HFFc6 (cell line): Measurements from ENCODE around the gene CDK7. TPM values are rescaled to one million over a fixed set of nuclear protein-coding genes. Genes with fewer than 3 reads are reported as not detected.
A peak's percentile ranks its signal among the peaks of the same experiment; 100 is the strongest.
"Not testable (repeated sequence)": the region's sequence is repeated elsewhere in the genome, so short reads cannot be mapped to it uniquely, and the experiment has no call there.

Source experiments
- DNase-seq: peaks from one replicate; pipeline ENCODE4 v3.0.0-alpha.2; 2018
- H3K27ac Mint-ChIP-seq: 2 replicates; pipeline ENCODE4 v1.8.0; 2020; ENCODE audit warnings: mild to moderate bottlenecking, mixed read lengths
- H3K27me3 Mint-ChIP-seq: 2 replicates; pipeline ENCODE4 v1.8.0; 2021; ENCODE audit warnings: mild to moderate bottlenecking, moderate library complexity, mixed read lengths; ENCODE audit not compliant: insufficient read depth
- H3K36me3 Mint-ChIP-seq: 2 replicates; pipeline ENCODE4 v1.8.0; 2021; ENCODE audit warnings: low read depth, mixed read lengths
- H3K4me1 Mint-ChIP-seq: 2 replicates; pipeline ENCODE4 v1.8.0; 2020; ENCODE audit warnings: low read depth, mixed read lengths
- H3K4me3 Mint-ChIP-seq: 2 replicates; pipeline ENCODE4 v1.8.0; 2020; ENCODE audit warnings: mild to moderate bottlenecking, moderate library complexity, mixed read lengths
- H3K9me3 Mint-ChIP-seq: 2 replicates; pipeline ENCODE4 v1.8.0; 2020; ENCODE audit warnings: mild to moderate bottlenecking, mixed read lengths
- total RNA-seq, 6 experiments: library from RNA; stranded (reverse); fragmentation: NEBNext Ultra II Directional; extraction: Animal tissue kit (Norgen Biotek cat#: 25700); gene quantifications; 2 replicates in 1 of 6; 3 replicates in 5 of 6; pipeline ENCODE4 v1.2.3, GENCODE V29; 2021
- TF ChIP-seq, protein P1 (sequence below): fragments of 200-600 bp; sonication (generic); IDR thresholded peaks from 2 replicates; pipeline ENCODE4 v1.5.0; 2021; ENCODE audit warnings: antibody characterized with exemption, mild to moderate bottlenecking

Gene CDK7
- total RNA-seq, 6 experiments from 2014 or later: 46.9 to 61.0 (median 54.1) TPM

DNA sequence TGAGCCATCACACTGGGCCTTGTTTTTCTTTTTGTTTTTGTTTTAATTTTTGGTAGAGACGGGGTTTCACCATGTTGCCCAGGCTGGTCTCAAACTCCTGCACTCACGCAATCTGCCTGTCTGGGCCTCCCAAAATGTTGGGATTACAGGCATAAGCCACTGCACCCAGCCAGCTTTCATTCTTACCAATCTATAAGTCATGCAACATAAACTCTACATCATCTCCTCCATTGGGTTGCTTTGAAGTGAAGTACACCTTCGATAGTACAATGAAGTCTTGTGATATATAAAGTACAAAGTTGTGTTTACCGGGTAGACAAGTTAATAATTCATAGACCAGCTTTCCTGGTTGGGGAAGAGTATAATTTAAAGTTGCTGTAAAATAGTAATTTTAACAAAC is 8.8 kb upstream of the CDK7 start:
- H3K27ac Mint-ChIP-seq: no peak overlapping the region
- DNase-seq: no peak
- H3K27me3 Mint-ChIP-seq: no peaks in the 10 kb centered on the region
- H3K4me1 Mint-ChIP-seq: no peaks in the 10 kb centered on the region
- no peak overlapping the region for H3K4me3 Mint-ChIP-seq
- H3K36me3 Mint-ChIP-seq: no peaks in the 10 kb centered on the region; the same call in 1 of the 2 replicates
- TF ChIP-seq, protein P1, sequence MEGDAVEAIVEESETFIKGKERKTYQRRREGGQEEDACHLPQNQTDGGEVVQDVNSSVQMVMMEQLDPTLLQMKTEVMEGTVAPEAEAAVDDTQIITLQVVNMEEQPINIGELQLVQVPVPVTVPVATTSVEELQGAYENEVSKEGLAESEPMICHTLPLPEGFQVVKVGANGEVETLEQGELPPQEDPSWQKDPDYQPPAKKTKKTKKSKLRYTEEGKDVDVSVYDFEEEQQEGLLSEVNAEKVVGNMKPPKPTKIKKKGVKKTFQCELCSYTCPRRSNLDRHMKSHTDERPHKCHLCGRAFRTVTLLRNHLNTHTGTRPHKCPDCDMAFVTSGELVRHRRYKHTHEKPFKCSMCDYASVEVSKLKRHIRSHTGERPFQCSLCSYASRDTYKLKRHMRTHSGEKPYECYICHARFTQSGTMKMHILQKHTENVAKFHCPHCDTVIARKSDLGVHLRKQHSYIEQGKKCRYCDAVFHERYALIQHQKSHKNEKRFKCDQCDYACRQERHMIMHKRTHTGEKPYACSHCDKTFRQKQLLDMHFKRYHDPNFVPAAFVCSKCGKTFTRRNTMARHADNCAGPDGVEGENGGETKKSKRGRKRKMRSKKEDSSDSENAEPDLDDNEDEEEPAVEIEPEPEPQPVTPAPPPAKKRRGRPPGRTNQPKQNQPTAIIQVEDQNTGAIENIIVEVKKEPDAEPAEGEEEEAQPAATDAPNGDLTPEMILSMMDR: no peak
- no peaks in the 10 kb centered on the region for H3K9me3 Mint-ChIP-seq

DNA sequence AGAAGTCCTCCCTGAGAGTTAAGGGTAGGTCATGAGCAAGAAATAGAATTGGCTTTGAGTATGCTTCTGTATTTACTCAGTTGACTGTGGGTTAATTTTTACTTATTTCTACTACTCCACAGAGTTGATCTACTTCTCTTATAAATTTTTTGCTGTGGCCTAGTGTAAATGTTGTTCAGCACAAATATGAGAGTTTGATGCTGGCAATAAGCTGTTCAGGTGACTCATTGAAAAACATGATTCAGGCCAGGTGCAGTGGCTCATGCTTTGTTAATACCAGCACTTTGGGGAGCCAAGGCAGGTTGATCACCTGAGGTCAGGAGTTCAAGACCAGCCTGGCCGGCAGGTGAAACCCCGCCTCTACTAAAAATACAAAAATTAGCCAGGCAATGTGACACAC is 4.5 kb upstream of the CDK7 start:
- Mint-ChIP-seq H3K4me3 (no peak overlapping the region), H3K27ac (no peak overlapping the region), H3K9me3 (no peaks in the 10 kb centered on the region), H3K27me3 (no peaks in the 10 kb centered on the region), H3K4me1 (peaks cover 10% of the 10 kb centered on the region), H3K36me3 (peaks cover 3% of the 10 kb centered on the region)
- TF ChIP-seq, protein P1: no peak
- DNase-seq: no peak

DNA sequence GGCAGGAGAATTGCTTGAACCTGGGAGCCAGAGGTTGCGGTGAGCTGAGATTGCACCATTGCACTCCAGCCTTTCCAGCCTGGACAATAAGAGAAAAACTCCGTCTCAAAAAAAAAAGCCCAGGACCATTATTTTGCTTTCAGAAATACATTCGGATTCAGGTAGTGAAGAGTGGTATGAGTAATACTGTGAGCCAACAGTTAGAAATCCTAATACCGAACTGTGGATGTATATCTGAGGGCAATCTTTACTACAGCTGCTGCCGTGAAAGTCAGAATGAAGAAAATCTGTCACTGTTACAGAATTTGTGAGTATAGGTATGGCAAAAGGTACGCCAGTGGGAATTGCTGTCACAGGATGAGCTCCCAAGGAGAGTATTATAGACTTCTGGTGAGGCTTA is 3.4 kb upstream of the CDK7 start:
- Mint-ChIP-seq H3K27ac (no peak overlapping the region), H3K36me3 (peaks cover 11% of the 10 kb centered on the region), H3K27me3 (no peaks in the 10 kb centered on the region), H3K9me3 (no peaks in the 10 kb centered on the region; the same call in 1 of the 2 replicates), H3K4me3 (no peak overlapping the region), H3K4me1 (peaks cover 20% of the 10 kb centered on the region)
- no peak for DNase-seq
- TF ChIP-seq, protein P1: no peak

DNA sequence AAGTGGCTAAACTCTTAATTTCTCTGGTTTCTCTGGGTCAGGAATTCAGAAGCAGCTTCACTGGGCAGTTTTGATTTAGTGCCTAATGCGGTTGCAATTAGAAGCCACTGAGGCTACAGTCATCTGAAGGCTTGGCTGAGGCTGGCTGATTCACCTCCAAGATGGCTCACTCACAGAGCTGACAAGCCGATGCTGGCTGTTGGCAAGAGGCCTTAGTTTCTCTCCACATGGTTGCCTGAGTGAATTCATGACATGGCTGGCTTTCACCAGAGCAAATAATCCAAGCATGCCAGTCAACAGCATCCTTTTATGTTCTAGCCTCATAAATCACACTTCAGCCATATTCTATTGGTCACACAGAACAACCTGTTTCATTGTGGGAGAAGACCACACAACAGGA is 2.8 kb upstream of the CDK7 start:
- TF ChIP-seq, protein P1: no peak
- no peak overlapping the region for H3K27ac Mint-ChIP-seq
- peaks cover 24% of the 10 kb centered on the region for H3K4me1 Mint-ChIP-seq
- H3K4me3 Mint-ChIP-seq: no peak overlapping the region
- H3K9me3 Mint-ChIP-seq: no peaks in the 10 kb centered on the region; the same call in 1 of the 2 replicates
- H3K36me3 Mint-ChIP-seq: peaks cover 12% of the 10 kb centered on the region
- no peaks in the 10 kb centered on the region for H3K27me3 Mint-ChIP-seq
- DNase-seq: no peak

DNA sequence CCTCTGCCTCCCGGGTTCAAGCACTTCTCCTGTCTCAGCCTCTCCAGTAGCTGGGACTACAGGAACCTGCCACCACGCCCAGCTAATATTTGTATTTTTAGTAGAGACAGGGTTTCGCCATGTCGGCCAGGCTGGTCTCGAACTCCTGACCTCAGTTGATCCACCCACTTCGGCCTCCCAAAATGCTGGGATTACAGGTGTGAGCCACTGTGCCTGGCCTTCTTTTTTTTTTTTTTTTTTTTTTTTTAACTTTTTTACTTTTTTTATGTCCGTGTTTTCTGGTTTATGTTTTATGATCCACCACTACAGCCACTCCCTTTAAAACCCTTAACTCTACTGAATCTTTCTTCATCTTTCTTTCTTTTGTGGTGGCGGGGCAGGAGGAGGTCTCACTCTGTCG is 2.0 kb downstream of the CDK7 start:
- H3K9me3 Mint-ChIP-seq, H3K27me3 Mint-ChIP-seq, DNase-seq: not testable (repeated sequence)
- H3K27ac Mint-ChIP-seq: peak overlapping the region; percentile 80
- peak overlapping the region; percentile 100 for H3K4me3 Mint-ChIP-seq
- H3K36me3 Mint-ChIP-seq: peaks cover 48% of the 10 kb centered on the region
- H3K4me1 Mint-ChIP-seq: peaks cover 71% of the 10 kb centered on the region

DNA sequence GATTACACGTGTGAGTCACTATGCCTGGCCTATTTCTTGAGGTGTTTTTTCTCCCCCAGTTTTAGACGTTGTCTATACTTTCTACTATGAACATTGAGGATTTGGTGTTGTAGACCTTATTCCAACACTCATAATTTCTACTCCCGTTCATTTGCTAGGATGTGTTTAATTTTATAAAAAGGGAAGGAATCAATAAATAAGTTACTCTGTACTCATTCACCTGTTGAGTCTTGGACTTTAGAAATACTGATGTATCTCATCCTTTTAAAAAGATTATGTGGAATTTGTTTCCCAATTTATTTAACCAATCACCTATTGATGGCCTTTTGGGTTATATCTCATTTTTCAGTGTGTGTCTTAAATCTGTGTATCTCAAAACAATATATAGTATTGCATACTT is 3.2 kb downstream of the CDK7 start:
- H3K27ac Mint-ChIP-seq: peak overlapping the region; percentile 80
- peaks cover 57% of the 10 kb centered on the region for H3K36me3 Mint-ChIP-seq
- no peaks in the 10 kb centered on the region for H3K27me3 Mint-ChIP-seq
- TF ChIP-seq, protein P1: no peak
- peaks cover 82% of the 10 kb centered on the region for H3K4me1 Mint-ChIP-seq
- H3K9me3 Mint-ChIP-seq: peaks cover 4% of the 10 kb centered on the region; the same call in 1 of the 2 replicates
- DNase-seq: no peak
- peak overlapping the region; percentile 76 for H3K4me3 Mint-ChIP-seq
